ENCODE data around the gene AOC1. TPM values are rescaled to one million over a fixed set of nuclear protein-coding genes. Genes with fewer than 3 reads are reported as not detected.

The AOC1 gene
- total RNA-seq, 5 donors from 2014 or later (not counting 1 experiment from before 2014, with no cell fraction given), result 0.15 to 0.28 TPM; not detected in 3

- Mint-ChIP-seq H3K4me3 (peak overlapping the region in 1 of 3 donors; percentile 21), H3K36me3 (no peaks in the 10 kb centered on the region), H3K9me3 (peaks cover 0 to 6% (median 0%) of the 10 kb centered on the region in 3 donors), H3K4me1 (peaks cover 5 to 15% (median 8%) of the 10 kb centered on the region in 3 donors), H3K27ac (peak overlapping the region in 1 of 2 donors; percentile 43), H3K27me3 (peaks cover 51 to 66% of the 10 kb centered on the region in 2 donors)
- Histone ChIP-seq H3K36me3 (ENCODE audit: control insufficient read depth in 2 of 2, extremely low read depth in 1 of 2, insufficient read depth in 1 of 2, low read length in 1 of 2) (no peaks in the 10 kb centered on the region), H3K27ac (ENCODE audit: low read length) (no peak overlapping the region), H3K4me3 (ENCODE audit: control insufficient read depth in 1 of 2, extremely low read depth in 1 of 2, low read length in 1 of 2) (no peak overlapping the region), H3K27me3 (replicated peaks in 1 of 2; ENCODE audit: control insufficient read depth in 2 of 2, extremely low read depth in 1 of 2, insufficient read depth in 2 of 2, low read length in 1 of 2) (peaks cover 0 to 70% of the 10 kb centered on the region in 2 experiments), H3K9me3 (no peaks in the 10 kb centered on the region), H3K4me1 (ENCODE audit: control insufficient read depth in 1 of 2, extremely low read depth in 1 of 2, insufficient read depth in 2 of 2, low read length in 2 of 2) (peaks cover 0 to 9% of the 10 kb centered on the region in 2 experiments)
- ATAC-seq (replicated peaks in 1 of 4) (peak; percentile 76 to 84 (median 79)), DNase-seq (peak; percentile 21 to 85 (median 69))
- ChIA-PET CTCF (interaction anchor here (0.6 to 1.3 kb wide), 11 partner anchors 11 to 533 kb away, joined by 3 to 6 read pairs (median 3); no protein-coding TSS in a partner anchor), POLR2A (no interaction called here)
- 11% methylated on average over 20 of the region's 22 CpGs for WGBS (ENCODE audit: insufficient coverage)
Observed at GRCh38 chr7:150898475-150899011, 46.2 kb downstream of the AOC1 start.

- peaks cover 5 to 15% (median 8%) of the 10 kb centered on the region in 3 donors for H3K4me1 Mint-ChIP-seq
- ChIA-PET POLR2A (no interaction called here), CTCF (interaction anchor here (0.7 to 1.2 kb wide), 2 partner anchors 15 to 84 kb away, joined by 3 read pairs; no protein-coding TSS in a partner anchor)
- no peaks in the 10 kb centered on the region for H3K9me3 Mint-ChIP-seq
- no peak overlapping the region for H3K27ac ChIP-seq (ENCODE audit: low read length)
- no peaks in the 10 kb centered on the region for H3K36me3 ChIP-seq (ENCODE audit: control insufficient read depth in 2 of 2, extremely low read depth in 1 of 2, insufficient read depth in 1 of 2, low read length in 1 of 2)
- H3K9me3 ChIP-seq, result no peaks in the 10 kb centered on the region
- H3K4me1 ChIP-seq (ENCODE audit: control insufficient read depth in 1 of 2, extremely low read depth in 1 of 2, insufficient read depth in 2 of 2, low read length in 2 of 2), result peaks cover 0 to 9% of the 10 kb centered on the region in 2 experiments
- ATAC-seq (replicated peaks in 1 of 4), result no peak
- no peak for DNase-seq
- 92% methylated on average over 7 of the region's 8 CpGs for WGBS (ENCODE audit: insufficient coverage)
- no peak overlapping the region for H3K4me3 Mint-ChIP-seq
- peak overlapping the region in 1 of 2 donors; percentile 52 for H3K27ac Mint-ChIP-seq
- no peaks in the 10 kb centered on the region for H3K36me3 Mint-ChIP-seq
- peaks cover 0 to 77% of the 10 kb centered on the region in 2 experiments for H3K27me3 ChIP-seq (replicated peaks in 1 of 2; ENCODE audit: control insufficient read depth in 2 of 2, extremely low read depth in 1 of 2, insufficient read depth in 2 of 2, low read length in 1 of 2)
- peaks cover 55 to 71% of the 10 kb centered on the region in 2 donors for H3K27me3 Mint-ChIP-seq
- no peak overlapping the region for H3K4me3 ChIP-seq (ENCODE audit: control insufficient read depth in 1 of 2, extremely low read depth in 1 of 2, low read length in 1 of 2)
Observed at GRCh38 chr7:150900675-150901074, 48.4 kb downstream of the AOC1 start.

GRCh38 chr7:150901160-150902035 lies 49.1 kb downstream of the AOC1 start:
- Histone ChIP-seq H3K27me3 (replicated peaks in 1 of 2; ENCODE audit: control insufficient read depth in 2 of 2, extremely low read depth in 1 of 2, insufficient read depth in 2 of 2, low read length in 1 of 2) (peaks cover 0 to 72% of the 10 kb centered on the region in 2 experiments), H3K4me3 (ENCODE audit: control insufficient read depth in 1 of 2, extremely low read depth in 1 of 2, low read length in 1 of 2) (no peak overlapping the region), H3K27ac (ENCODE audit: low read length) (no peak overlapping the region), H3K36me3 (ENCODE audit: control insufficient read depth in 2 of 2, extremely low read depth in 1 of 2, insufficient read depth in 1 of 2, low read length in 1 of 2) (no peaks in the 10 kb centered on the region), H3K4me1 (ENCODE audit: control insufficient read depth in 1 of 2, extremely low read depth in 1 of 2, insufficient read depth in 2 of 2, low read length in 2 of 2) (peaks cover 0 to 9% of the 10 kb centered on the region in 2 experiments), H3K9me3 (no peaks in the 10 kb centered on the region)
- H3K36me3 Mint-ChIP-seq, result no peaks in the 10 kb centered on the region
- no peak overlapping the region for H3K27ac Mint-ChIP-seq
- peaks cover 49 to 63% of the 10 kb centered on the region in 2 donors for H3K27me3 Mint-ChIP-seq
- no peak for DNase-seq
- ChIA-PET CTCF (interaction anchor here (0.6 to 0.7 kb wide), 3 partner anchors 11 to 210 kb away, joined by 3 to 13 read pairs (median 3); no protein-coding TSS in a partner anchor), POLR2A (no interaction called here)
- H3K9me3 Mint-ChIP-seq, result no peaks in the 10 kb centered on the region
- H3K4me3 Mint-ChIP-seq, result no peak overlapping the region
- 56% methylated on average over 13 of the region's 15 CpGs for WGBS (ENCODE audit: insufficient coverage)
- ATAC-seq (replicated peaks in 1 of 4), result no peak
- H3K4me1 Mint-ChIP-seq, result peaks cover 5 to 15% (median 8%) of the 10 kb centered on the region in 3 donors

GRCh38 chr7:150902078-150903033 lies 50.0 kb downstream of the AOC1 start:
- ChIA-PET POLR2A (interaction anchor here in 1 of 2 donors (0.6 kb wide), 1 partner anchor 90 kb away, joined by 4 read pairs; no protein-coding TSS in a partner anchor), CTCF (interaction anchor here (0.6 to 0.8 kb wide), 4 partner anchors 9 to 209 kb away, joined by 3 to 13 read pairs (median 4); no protein-coding TSS in a partner anchor)
- Histone ChIP-seq H3K27me3 (replicated peaks in 1 of 2; ENCODE audit: control insufficient read depth in 2 of 2, extremely low read depth in 1 of 2, insufficient read depth in 2 of 2, low read length in 1 of 2) (peaks cover 0 to 62% of the 10 kb centered on the region in 2 experiments), H3K36me3 (ENCODE audit: control insufficient read depth in 2 of 2, extremely low read depth in 1 of 2, insufficient read depth in 1 of 2, low read length in 1 of 2) (no peaks in the 10 kb centered on the region), H3K4me1 (ENCODE audit: control insufficient read depth in 1 of 2, extremely low read depth in 1 of 2, insufficient read depth in 2 of 2, low read length in 2 of 2) (peaks cover 0 to 9% of the 10 kb centered on the region in 2 experiments), H3K9me3 (no peaks in the 10 kb centered on the region), H3K27ac (ENCODE audit: low read length) (no peak overlapping the region), H3K4me3 (ENCODE audit: control insufficient read depth in 1 of 2, extremely low read depth in 1 of 2, low read length in 1 of 2) (no peak overlapping the region)
- Mint-ChIP-seq H3K9me3 (no peaks in the 10 kb centered on the region), H3K27ac (no peak overlapping the region), H3K36me3 (no peaks in the 10 kb centered on the region), H3K4me1 (peaks cover 5 to 13% (median 8%) of the 10 kb centered on the region in 3 donors), H3K4me3 (no peak overlapping the region), H3K27me3 (peaks cover 43 to 54% of the 10 kb centered on the region in 2 donors)
- DNase-seq (no peak), ATAC-seq (replicated peaks in 1 of 4) (no peak)
- 85% methylated on average over 13 of the region's 14 CpGs for WGBS (ENCODE audit: insufficient coverage)

GRCh38 chr7:150903606-150904005 lies 51.3 kb downstream of the AOC1 start:
- H3K27me3 ChIP-seq (replicated peaks in 1 of 2; ENCODE audit: control insufficient read depth in 2 of 2, extremely low read depth in 1 of 2, insufficient read depth in 2 of 2, low read length in 1 of 2), result peaks cover 0 to 50% of the 10 kb centered on the region in 2 experiments
- no peak for DNase-seq
- Mint-ChIP-seq H3K4me1 (peaks cover under 1 to 5% (median under 1%) of the 10 kb centered on the region in 3 donors), H3K4me3 (no peak overlapping the region), H3K36me3 (no peaks in the 10 kb centered on the region), H3K27ac (no peak overlapping the region), H3K27me3 (peaks cover 35 to 43% of the 10 kb centered on the region in 2 donors), H3K9me3 (no peaks in the 10 kb centered on the region)
- H3K4me1 ChIP-seq (ENCODE audit: control insufficient read depth in 1 of 2, extremely low read depth in 1 of 2, insufficient read depth in 2 of 2, low read length in 2 of 2), result peaks cover 0 to 6% of the 10 kb centered on the region in 2 experiments
- no peak for ATAC-seq (replicated peaks in 1 of 4)
- POLR2A ChIA-PET, result no interaction called here
- no peak overlapping the region for H3K27ac ChIP-seq (ENCODE audit: low read length)
- no peak overlapping the region for H3K4me3 ChIP-seq (ENCODE audit: control insufficient read depth in 1 of 2, extremely low read depth in 1 of 2, low read length in 1 of 2)
- no peaks in the 10 kb centered on the region for H3K9me3 ChIP-seq
- CTCF ChIA-PET, result no interaction called here
- 35% methylated on average over 3 of the region's 12 CpGs for WGBS (ENCODE audit: insufficient coverage)
- H3K36me3 ChIP-seq (ENCODE audit: control insufficient read depth in 2 of 2, extremely low read depth in 1 of 2, insufficient read depth in 1 of 2, low read length in 1 of 2), result no peaks in the 10 kb centered on the region

Measured in T-cell (primary cell).